WTC11 (cell line): ENCODE data around the gene CCR6. TPM values are rescaled to one million over a fixed set of nuclear protein-coding genes. Genes with fewer than 3 reads are reported as not detected.

ENCODE experiments used
- ATAC-seq: fragments of 200-7000 bp; cut with Tn5 transposase; 2 replicates; pipeline ENCODE4 v1.10.0; 2021; ENCODE audit warnings: mild to moderate bottlenecking, moderate library complexity
- CTCF ChIA-PET: fragments of 300-600 bp; sonication (Branson Sonifier 250); formaldehyde crosslinking; loops from one replicate; lab custom pipeline; 2021; ENCODE audit warnings: antibody characterized with exemption; lab: Charles Lee
- POLR2A ChIA-PET: fragments of 350-600 bp; sonication (Branson Sonifier 250); formaldehyde crosslinking; loops from one replicate; lab custom pipeline; 2021; ENCODE audit warnings: antibody characterized with exemption; lab: Charles Lee
- DNase-seq: peaks from one replicate; pipeline ENCODE4 v3.0.0; 2021; ENCODE audit warnings: low spot score
- H3K27ac Mint-ChIP-seq: 2 replicates; pipeline ENCODE4 v1.8.0; 2021; ENCODE audit warnings: mixed read lengths
- H3K27me3 Mint-ChIP-seq: 2 replicates; pipeline ENCODE4 v1.8.0; 2021; ENCODE audit warnings: low read depth, mild to moderate bottlenecking, moderate library complexity, mixed read lengths
- H3K36me3 Mint-ChIP-seq: 2 replicates; pipeline ENCODE4 v1.8.0; 2021; ENCODE audit warnings: mixed read lengths
- H3K4me1 Mint-ChIP-seq: 2 replicates; pipeline ENCODE4 v1.8.0; 2022; ENCODE audit warnings: mixed read lengths
- H3K4me3 Mint-ChIP-seq: 2 replicates; pipeline ENCODE4 v1.8.0; 2021; ENCODE audit warnings: mild to moderate bottlenecking, moderate library complexity, mixed read lengths
- H3K9me3 Mint-ChIP-seq: 2 replicates; pipeline ENCODE4 v1.8.0; 2021; ENCODE audit warnings: mixed read lengths
- CBFB ChIP-seq: sonication (generic); formaldehyde crosslinking; IDR thresholded peaks from 2 replicates; pipeline ENCODE4 v1.8.1; 2022; ENCODE audit warnings: mild to moderate bottlenecking, low read depth, missing genetic modification reagents
- CREB1 ChIP-seq: sonication (generic); formaldehyde crosslinking; IDR thresholded peaks from 2 replicates; pipeline ENCODE4 v1.8.0; 2023; ENCODE audit warnings: mild to moderate bottlenecking, missing genetic modification reagents
- ETV6 ChIP-seq: sonication (generic); formaldehyde crosslinking; IDR thresholded peaks from 2 replicates; pipeline ENCODE4 v1.8.1; 2022; ENCODE audit warnings: mild to moderate bottlenecking, missing genetic modification reagents
- HMGA2 ChIP-seq: fragments of 250-450 bp; sonication (Bioruptor Pico); IDR thresholded peaks from 2 replicates; pipeline ENCODE4 v1.4.0; 2021; ENCODE audit warnings: mild to moderate bottlenecking, moderate library complexity
- TEAD4 ChIP-seq: sonication (generic); formaldehyde crosslinking; IDR thresholded peaks from 2 replicates; pipeline ENCODE4 v1.8.0; 2022; ENCODE audit warnings: mild to moderate bottlenecking, missing genetic modification reagents
- ZNF121 ChIP-seq: sonication (generic); formaldehyde crosslinking; IDR thresholded peaks from 2 replicates; pipeline ENCODE4 v1.8.0; 2023; ENCODE audit warnings: missing genetic modification reagents
- ZNF416 ChIP-seq: fragments of 250-450 bp; sonication (Bioruptor Pico); IDR thresholded peaks from 2 replicates; pipeline ENCODE4 v1.9.0; 2021; ENCODE audit warnings: mild to moderate bottlenecking, inconsistent platforms
- total RNA-seq: library from RNA; stranded (reverse); gene quantifications from 3 replicates; pipeline ENCODE4 v1.2.3, GENCODE V29; 2021
- TF ChIP-seq, protein P1 (sequence below): sonication (generic); formaldehyde crosslinking; conservative IDR thresholded peaks from 2 replicates; pipeline ENCODE4 v1.8.1; 2023; ENCODE audit warnings: mild to moderate bottlenecking, low read depth, missing genetic modification reagents, moderate library complexity
- TF ChIP-seq, protein P2 (sequence below): fragments of 250-450 bp; sonication (Bioruptor Pico); IDR thresholded peaks from 2 replicates; pipeline ENCODE4 v1.9.0; 2021; ENCODE audit warnings: mild to moderate bottlenecking, borderline replicate concordance
- TF ChIP-seq, protein P3 (sequence below): sonication (generic); formaldehyde crosslinking; IDR thresholded peaks from 2 replicates; pipeline ENCODE4 v1.8.0; 2022; ENCODE audit warnings: missing genetic modification reagents
- TF ChIP-seq, protein P4 (sequence below): fragments of 250-450 bp; sonication (Bioruptor Pico); IDR thresholded peaks from 2 replicates; pipeline ENCODE4 v2.1.2; 2022; ENCODE audit warnings: mild to moderate bottlenecking, moderate library complexity

CCR6 gene
- total RNA-seq, 1 experiment from 2014 or later, result not detected

DNA sequence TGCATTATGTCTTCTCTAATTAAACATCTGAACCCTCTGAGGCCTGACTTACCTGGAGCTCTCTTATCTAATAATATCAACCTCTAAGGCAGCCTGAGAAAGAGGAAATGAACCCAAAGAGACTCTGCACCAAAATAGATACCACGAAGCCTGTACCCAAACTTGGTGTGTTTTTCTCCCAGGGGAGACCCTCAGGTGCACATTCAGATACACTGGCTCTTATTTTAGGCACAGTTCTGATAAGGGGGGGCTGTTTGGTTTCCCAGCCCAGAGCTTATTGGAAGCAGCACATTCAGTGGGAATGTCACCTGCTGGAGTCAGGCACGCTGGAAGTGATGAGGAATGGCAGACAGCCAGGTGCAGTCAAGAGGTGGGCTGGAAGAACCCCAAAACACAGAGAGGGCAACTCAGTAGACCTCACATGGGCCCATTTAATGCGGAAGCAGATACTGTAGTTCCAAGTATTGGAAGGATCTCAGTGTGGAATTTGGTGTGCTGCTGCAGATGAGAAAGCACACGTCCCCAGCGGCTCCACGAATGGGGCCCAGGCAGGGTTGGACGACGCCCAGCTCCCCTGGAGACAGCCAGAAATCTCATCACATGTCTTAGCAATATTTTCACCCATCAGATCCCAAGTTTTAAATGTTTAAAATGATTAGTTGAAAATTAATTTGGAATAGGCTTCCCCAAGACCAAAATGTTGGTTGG is 9.7 kb upstream of the CCR6 start:
- no peak overlapping the region for H3K27ac Mint-ChIP-seq
- no peaks in the 10 kb centered on the region for H3K36me3 Mint-ChIP-seq
- H3K27me3 Mint-ChIP-seq, result no peaks in the 10 kb centered on the region; the same call in 1 of the 2 replicates
- H3K9me3 Mint-ChIP-seq, result peaks cover 6% of the 10 kb centered on the region
- ATAC-seq (no peak), DNase-seq (no peak)
- ChIA-PET CTCF (no interaction called here), POLR2A (no interaction called here)
- peaks cover 13% of the 10 kb centered on the region for H3K4me1 Mint-ChIP-seq
- no peak overlapping the region for H3K4me3 Mint-ChIP-seq
- TF ChIP-seq HMGA2 (no peak), CBFB (CRISPR knock-in tag) (no peak), ZNF121 (CRISPR knock-in tag) (no peak), TEAD4 (CRISPR knock-in tag) (no peak)
- TF ChIP-seq, protein P1, sequence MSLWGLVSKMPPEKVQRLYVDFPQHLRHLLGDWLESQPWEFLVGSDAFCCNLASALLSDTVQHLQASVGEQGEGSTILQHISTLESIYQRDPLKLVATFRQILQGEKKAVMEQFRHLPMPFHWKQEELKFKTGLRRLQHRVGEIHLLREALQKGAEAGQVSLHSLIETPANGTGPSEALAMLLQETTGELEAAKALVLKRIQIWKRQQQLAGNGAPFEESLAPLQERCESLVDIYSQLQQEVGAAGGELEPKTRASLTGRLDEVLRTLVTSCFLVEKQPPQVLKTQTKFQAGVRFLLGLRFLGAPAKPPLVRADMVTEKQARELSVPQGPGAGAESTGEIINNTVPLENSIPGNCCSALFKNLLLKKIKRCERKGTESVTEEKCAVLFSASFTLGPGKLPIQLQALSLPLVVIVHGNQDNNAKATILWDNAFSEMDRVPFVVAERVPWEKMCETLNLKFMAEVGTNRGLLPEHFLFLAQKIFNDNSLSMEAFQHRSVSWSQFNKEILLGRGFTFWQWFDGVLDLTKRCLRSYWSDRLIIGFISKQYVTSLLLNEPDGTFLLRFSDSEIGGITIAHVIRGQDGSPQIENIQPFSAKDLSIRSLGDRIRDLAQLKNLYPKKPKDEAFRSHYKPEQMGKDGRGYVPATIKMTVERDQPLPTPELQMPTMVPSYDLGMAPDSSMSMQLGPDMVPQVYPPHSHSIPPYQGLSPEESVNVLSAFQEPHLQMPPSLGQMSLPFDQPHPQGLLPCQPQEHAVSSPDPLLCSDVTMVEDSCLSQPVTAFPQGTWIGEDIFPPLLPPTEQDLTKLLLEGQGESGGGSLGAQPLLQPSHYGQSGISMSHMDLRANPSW (CRISPR knock-in tag), result no peak
- TF ChIP-seq, protein P2, sequence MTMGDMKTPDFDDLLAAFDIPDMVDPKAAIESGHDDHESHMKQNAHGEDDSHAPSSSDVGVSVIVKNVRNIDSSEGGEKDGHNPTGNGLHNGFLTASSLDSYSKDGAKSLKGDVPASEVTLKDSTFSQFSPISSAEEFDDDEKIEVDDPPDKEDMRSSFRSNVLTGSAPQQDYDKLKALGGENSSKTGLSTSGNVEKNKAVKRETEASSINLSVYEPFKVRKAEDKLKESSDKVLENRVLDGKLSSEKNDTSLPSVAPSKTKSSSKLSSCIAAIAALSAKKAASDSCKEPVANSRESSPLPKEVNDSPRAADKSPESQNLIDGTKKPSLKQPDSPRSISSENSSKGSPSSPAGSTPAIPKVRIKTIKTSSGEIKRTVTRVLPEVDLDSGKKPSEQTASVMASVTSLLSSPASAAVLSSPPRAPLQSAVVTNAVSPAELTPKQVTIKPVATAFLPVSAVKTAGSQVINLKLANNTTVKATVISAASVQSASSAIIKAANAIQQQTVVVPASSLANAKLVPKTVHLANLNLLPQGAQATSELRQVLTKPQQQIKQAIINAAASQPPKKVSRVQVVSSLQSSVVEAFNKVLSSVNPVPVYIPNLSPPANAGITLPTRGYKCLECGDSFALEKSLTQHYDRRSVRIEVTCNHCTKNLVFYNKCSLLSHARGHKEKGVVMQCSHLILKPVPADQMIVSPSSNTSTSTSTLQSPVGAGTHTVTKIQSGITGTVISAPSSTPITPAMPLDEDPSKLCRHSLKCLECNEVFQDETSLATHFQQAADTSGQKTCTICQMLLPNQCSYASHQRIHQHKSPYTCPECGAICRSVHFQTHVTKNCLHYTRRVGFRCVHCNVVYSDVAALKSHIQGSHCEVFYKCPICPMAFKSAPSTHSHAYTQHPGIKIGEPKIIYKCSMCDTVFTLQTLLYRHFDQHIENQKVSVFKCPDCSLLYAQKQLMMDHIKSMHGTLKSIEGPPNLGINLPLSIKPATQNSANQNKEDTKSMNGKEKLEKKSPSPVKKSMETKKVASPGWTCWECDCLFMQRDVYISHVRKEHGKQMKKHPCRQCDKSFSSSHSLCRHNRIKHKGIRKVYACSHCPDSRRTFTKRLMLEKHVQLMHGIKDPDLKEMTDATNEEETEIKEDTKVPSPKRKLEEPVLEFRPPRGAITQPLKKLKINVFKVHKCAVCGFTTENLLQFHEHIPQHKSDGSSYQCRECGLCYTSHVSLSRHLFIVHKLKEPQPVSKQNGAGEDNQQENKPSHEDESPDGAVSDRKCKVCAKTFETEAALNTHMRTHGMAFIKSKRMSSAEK, result no peak
- TF ChIP-seq, protein P3, sequence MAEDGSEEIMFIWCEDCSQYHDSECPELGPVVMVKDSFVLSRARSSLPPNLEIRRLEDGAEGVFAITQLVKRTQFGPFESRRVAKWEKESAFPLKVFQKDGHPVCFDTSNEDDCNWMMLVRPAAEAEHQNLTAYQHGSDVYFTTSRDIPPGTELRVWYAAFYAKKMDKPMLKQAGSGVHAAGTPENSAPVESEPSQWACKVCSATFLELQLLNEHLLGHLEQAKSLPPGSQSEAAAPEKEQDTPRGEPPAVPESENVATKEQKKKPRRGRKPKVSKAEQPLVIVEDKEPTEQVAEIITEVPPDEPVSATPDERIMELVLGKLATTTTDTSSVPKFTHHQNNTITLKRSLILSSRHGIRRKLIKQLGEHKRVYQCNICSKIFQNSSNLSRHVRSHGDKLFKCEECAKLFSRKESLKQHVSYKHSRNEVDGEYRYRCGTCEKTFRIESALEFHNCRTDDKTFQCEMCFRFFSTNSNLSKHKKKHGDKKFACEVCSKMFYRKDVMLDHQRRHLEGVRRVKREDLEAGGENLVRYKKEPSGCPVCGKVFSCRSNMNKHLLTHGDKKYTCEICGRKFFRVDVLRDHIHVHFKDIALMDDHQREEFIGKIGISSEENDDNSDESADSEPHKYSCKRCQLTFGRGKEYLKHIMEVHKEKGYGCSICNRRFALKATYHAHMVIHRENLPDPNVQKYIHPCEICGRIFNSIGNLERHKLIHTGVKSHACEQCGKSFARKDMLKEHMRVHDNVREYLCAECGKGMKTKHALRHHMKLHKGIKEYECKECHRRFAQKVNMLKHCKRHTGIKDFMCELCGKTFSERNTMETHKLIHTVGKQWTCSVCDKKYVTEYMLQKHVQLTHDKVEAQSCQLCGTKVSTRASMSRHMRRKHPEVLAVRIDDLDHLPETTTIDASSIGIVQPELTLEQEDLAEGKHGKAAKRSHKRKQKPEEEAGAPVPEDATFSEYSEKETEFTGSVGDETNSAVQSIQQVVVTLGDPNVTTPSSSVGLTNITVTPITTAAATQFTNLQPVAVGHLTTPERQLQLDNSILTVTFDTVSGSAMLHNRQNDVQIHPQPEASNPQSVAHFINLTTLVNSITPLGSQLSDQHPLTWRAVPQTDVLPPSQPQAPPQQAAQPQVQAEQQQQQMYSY, result no peak

DNA sequence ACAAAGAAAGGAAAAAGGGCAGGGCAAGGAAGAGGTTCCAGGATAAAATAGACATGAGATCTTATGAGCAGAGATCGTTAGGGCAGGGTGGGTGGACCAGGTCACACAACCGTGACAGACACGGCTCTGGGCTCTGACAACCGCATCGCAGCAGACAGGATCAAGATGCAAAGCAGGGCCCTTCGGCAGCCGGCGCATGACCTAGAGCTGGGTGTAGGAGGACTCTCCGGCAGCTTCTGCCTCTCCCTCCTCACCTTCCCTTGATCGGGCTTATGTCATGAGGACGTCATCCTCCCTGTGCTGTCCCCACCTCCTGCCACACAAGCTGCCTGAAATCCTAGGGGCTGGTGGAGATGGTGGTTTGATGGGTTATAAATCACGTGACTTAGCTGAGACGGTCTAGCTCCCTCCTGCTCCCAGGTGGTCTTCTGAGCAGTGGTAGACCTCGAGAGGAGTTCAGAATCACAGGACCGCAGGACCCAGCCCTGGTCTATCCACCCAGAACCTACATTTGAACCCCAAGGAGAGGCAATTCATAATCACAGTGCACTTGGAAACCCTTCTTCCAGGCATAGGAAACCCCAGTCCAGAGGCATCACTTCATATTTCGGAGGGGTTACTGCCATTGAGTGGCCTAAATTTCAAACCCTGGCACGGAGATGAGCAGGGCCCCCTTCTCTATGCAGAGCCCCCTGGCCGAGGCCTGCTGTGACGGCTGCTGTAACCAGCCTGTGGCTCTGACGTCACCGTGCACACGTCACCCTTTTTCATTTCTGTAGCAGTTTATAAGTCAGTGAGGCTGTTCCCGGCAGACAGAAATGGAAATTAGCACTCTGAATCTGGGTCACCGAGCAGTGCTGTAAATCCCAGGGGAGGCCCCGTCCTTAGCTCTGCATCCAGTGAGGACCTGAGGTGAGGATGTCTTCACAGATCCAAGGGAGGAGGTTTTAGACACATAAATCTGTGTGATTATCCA is 8.7 kb upstream of the CCR6 start:
- no peaks in the 10 kb centered on the region; the same call in 1 of the 2 replicates for H3K27me3 Mint-ChIP-seq
- peaks cover 13% of the 10 kb centered on the region for H3K4me1 Mint-ChIP-seq
- POLR2A ChIA-PET, result interaction anchor here (0.6 kb wide), 1 partner anchor 29 kb away, joined by 3 read pairs; no protein-coding TSS in a partner anchor
- no peak overlapping the region for H3K4me3 Mint-ChIP-seq
- H3K9me3 Mint-ChIP-seq, result peaks cover 15% of the 10 kb centered on the region
- no peak for ATAC-seq
- H3K27ac Mint-ChIP-seq, result no peak overlapping the region
- DNase-seq, result no peak
- CTCF ChIA-PET, result interaction anchor here (0.6 to 0.9 kb wide), 2 partner anchors 28 to 49 kb away, joined by 3 read pairs; no protein-coding TSS in a partner anchor
- no peak for TF ChIP-seq ZNF416
- no peak for TF ChIP-seq ETV6 (CRISPR knock-in tag)
- TF ChIP-seq, protein P4, sequence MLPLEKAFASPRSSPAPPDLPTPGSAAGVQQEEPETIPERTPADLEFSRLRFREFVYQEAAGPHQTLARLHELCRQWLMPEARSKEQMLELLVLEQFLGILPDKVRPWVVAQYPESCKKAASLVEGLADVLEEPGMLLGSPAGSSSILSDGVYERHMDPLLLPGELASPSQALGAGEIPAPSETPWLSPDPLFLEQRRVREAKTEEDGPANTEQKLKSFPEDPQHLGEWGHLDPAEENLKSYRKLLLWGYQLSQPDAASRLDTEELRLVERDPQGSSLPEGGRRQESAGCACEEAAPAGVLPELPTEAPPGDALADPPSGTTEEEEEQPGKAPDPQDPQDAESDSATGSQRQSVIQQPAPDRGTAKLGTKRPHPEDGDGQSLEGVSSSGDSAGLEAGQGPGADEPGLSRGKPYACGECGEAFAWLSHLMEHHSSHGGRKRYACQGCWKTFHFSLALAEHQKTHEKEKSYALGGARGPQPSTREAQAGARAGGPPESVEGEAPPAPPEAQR, result no peak
- TF ChIP-seq CREB1 (CRISPR knock-in tag), result no peak
- no peaks in the 10 kb centered on the region for H3K36me3 Mint-ChIP-seq
